Keratinocyte (primary cell): ENCODE data around the gene LRIG1. TPM values are rescaled to one million over a fixed set of nuclear protein-coding genes. Genes with fewer than 3 reads are reported as not detected.
A peak's percentile ranks its signal among the peaks of the same experiment; 100 is the strongest.

ENCODE experiments used
- DNase-seq: peaks from one replicate; pipeline ENCODE4 v3.0.0-alpha.2; 2011; ENCODE audit warnings: low read depth, missing footprints, low spot score
- FAIRE-seq: peaks from 2 replicates; lab custom pipeline; 2011; peaks lifted over from hg19 to GRCh38; lab: Jason Lieb, UNC
- H2AFZ ChIP-seq: 2 replicates; pipeline ENCODE4 v1.6.0; 2012; ENCODE audit warnings: low read length, control low read depth, inconsistent platforms; ENCODE audit not compliant: control insufficient read depth
- H3K27ac ChIP-seq: 2 replicates; pipeline ENCODE4 v1.5.1; 2011; ENCODE audit warnings: low read length; ENCODE audit not compliant: control insufficient read depth, insufficient read depth
- H3K27me3 ChIP-seq: 3 replicates; pipeline ENCODE4 v1.6.0; 2011; ENCODE audit warnings: low read length; ENCODE audit not compliant: control insufficient read depth, insufficient read depth; ENCODE audit errors: extremely low read depth
- H3K36me3 ChIP-seq, 2 experiments: 2 replicates in 1 of 2; 3 replicates in 1 of 2; pipeline ENCODE4 v1.5.1; 2011; ENCODE audit warnings: low read length in 2 of 2, mild to moderate bottlenecking in 1 of 2; ENCODE audit not compliant: control insufficient read depth in 2 of 2, insufficient read depth in 2 of 2; ENCODE audit errors: extremely low read depth in 1 of 2
- H3K4me1 ChIP-seq: 3 replicates; pipeline ENCODE4 v1.5.1; 2011; ENCODE audit warnings: low read length; ENCODE audit not compliant: control insufficient read depth, insufficient read depth; ENCODE audit errors: extremely low read depth
- H3K4me2 ChIP-seq: 3 replicates; pipeline ENCODE4 v1.6.0; 2011; ENCODE audit warnings: low read depth, low read length; ENCODE audit not compliant: control insufficient read depth, insufficient read depth; ENCODE audit errors: extremely low read depth
- H3K4me3 ChIP-seq, 3 experiments: fragments of 200-600 bp in 1 of 3; sonication (generic) in 1 of 3; 2 replicates in 2 of 3; 3 replicates in 1 of 3; pipeline ENCODE4 v1.5.1; 2011 to 2016; ENCODE audit warnings: low read length in 3 of 3, mild to moderate bottlenecking in 3 of 3, control low read depth in 2 of 3, inconsistent platforms in 1 of 3, low read depth in 1 of 3, mixed read lengths in 1 of 3, mixed run types in 1 of 3, moderate library complexity in 1 of 3; ENCODE audit not compliant: control insufficient read depth in 2 of 3, insufficient read depth in 2 of 3; ENCODE audit errors: extremely low read depth in 1 of 3
- H3K79me2 ChIP-seq: 2 replicates; pipeline ENCODE4 v1.6.0; 2012; ENCODE audit warnings: low read length; ENCODE audit not compliant: control insufficient read depth, insufficient read depth
- H3K9ac ChIP-seq: 3 replicates; pipeline ENCODE4 v1.6.0; 2011; ENCODE audit warnings: low read length; ENCODE audit not compliant: control insufficient read depth, insufficient read depth; ENCODE audit errors: extremely low read depth
- H3K9me1 ChIP-seq: 3 replicates; pipeline ENCODE4 v1.6.0; 2011; ENCODE audit warnings: low read length; ENCODE audit not compliant: control insufficient read depth, insufficient read depth; ENCODE audit errors: extremely low read depth
- H3K9me3 ChIP-seq: 2 replicates; pipeline ENCODE4 v1.5.1; 2012; ENCODE audit warnings: low read depth, low read length; ENCODE audit not compliant: control insufficient read depth
- H4K20me1 ChIP-seq: 3 replicates; pipeline ENCODE4 v1.6.0; 2011; ENCODE audit warnings: low read length; ENCODE audit not compliant: control insufficient read depth, insufficient read depth; ENCODE audit errors: extremely low read depth
- CTCF ChIP-seq, 3 experiments: IDR thresholded peaks in 1 of 3; conservative IDR thresholded peaks in 1 of 3; optimal IDR thresholded peaks in 1 of 3; 2 replicates in 2 of 3; 3 replicates in 1 of 3; pipeline versions ENCODE3 to v1.5.1; 2011; ENCODE audit warnings: low read length in 3 of 3, mild to moderate bottlenecking in 3 of 3, moderate library complexity in 2 of 3, control low read depth in 1 of 3, inconsistent platforms in 1 of 3; ENCODE audit not compliant: insufficient read depth in 2 of 3; ENCODE audit errors: extremely low read depth in 1 of 3
- EZH2 ChIP-seq: IDR thresholded peaks from one replicate; pipeline ENCODE4 v1.6.1; 2012; ENCODE audit warnings: inconsistent platforms, mild to moderate bottlenecking, low read length, moderate library complexity
- dilution Hi-C: fragments of 300-500 bp; cut with MboI; formaldehyde crosslinking; loops from one replicate; pipeline ENCODE4 v1.7.0; 2020; ENCODE audit warnings: low sequenced_read_pairs; ENCODE audit not compliant: extremely low pct_ligation_motif_present
- polyA plus RNA-seq, 5 experiments: library from polyadenylated mRNA; depleted of rRNA in 3 of 5; stranded (reverse) in 3 of 5; stranded (forward) in 1 of 5; unstranded in 1 of 5; fragments of >200 nt; gene quantifications; 1 replicate in 1 of 5; 2 replicates in 3 of 5; 3 replicates in 1 of 5; pipeline versions ENCODE4 v1.2.1 to v1.2.3, GENCODE V29; 2011 to 2012; ENCODE audit warnings: missing spikeins in 2 of 5, low read depth in 1 of 5, low replicate concordance in 1 of 5

Gene LRIG1
- polyA plus RNA-seq, 1 donor (not counting 4 experiments of a cell fraction or from before 2014, with no cell fraction given) = 17.2 TPM

GRCh38 chr3:66465034-66465433 is 35.8 kb downstream of the LRIG1 start:
- Histone ChIP-seq H3K36me3 (no peaks in the 10 kb centered on the region), H3K9ac (no peak overlapping the region), H3K9me3 (no peaks in the 10 kb centered on the region), H4K20me1 (no peaks in the 10 kb centered on the region), H3K4me1 (peaks cover 37% of the 10 kb centered on the region), H3K4me2 (no peak overlapping the region), H3K9me1 (peaks cover 3% of the 10 kb centered on the region), H3K79me2 (peaks cover 22% of the 10 kb centered on the region), H3K27me3 (no peaks in the 10 kb centered on the region), H3K4me3 (no peak overlapping the region), H3K27ac (no peak overlapping the region), H2AFZ (no peak overlapping the region)
- no peak for FAIRE-seq
- TF ChIP-seq CTCF (optimal IDR thresholded peaks at IDR 0.05 in 1 of 3, IDR thresholded peaks at IDR 0.05 in 1 of 3, conservative IDR thresholded peaks at IDR 0.05 in 1 of 3; ENCODE audit: extremely low read depth in 1 of 3, insufficient read depth in 2 of 3, low read length in 3 of 3) (no peak), EZH2 (no peak)
- DNase-seq = no peak
- dilution Hi-C loops = no loop called here

GRCh38 chr3:66464512-66464894 is 36.3 kb downstream of the LRIG1 start:
- H3K27ac ChIP-seq = peak overlapping the region; percentile 20
- no peaks in the 10 kb centered on the region for H3K27me3 ChIP-seq
- H3K79me2 ChIP-seq = peaks cover 21% of the 10 kb centered on the region
- peaks cover 3% of the 10 kb centered on the region for H3K9me1 ChIP-seq
- H2AFZ ChIP-seq = no peak overlapping the region
- H4K20me1 ChIP-seq = no peaks in the 10 kb centered on the region
- DNase-seq (no peak), FAIRE-seq (no peak)
- dilution Hi-C loops = no loop called here
- no peak overlapping the region for H3K4me3 ChIP-seq
- H3K4me1 ChIP-seq = peaks cover 33% of the 10 kb centered on the region
- peak overlapping the region; percentile 56 for H3K4me2 ChIP-seq
- no peaks in the 10 kb centered on the region for H3K9me3 ChIP-seq
- H3K9ac ChIP-seq = no peak overlapping the region
- TF ChIP-seq CTCF (optimal IDR thresholded peaks at IDR 0.05 in 1 of 3, IDR thresholded peaks at IDR 0.05 in 1 of 3, conservative IDR thresholded peaks at IDR 0.05 in 1 of 3; ENCODE audit: extremely low read depth in 1 of 3, insufficient read depth in 2 of 3, low read length in 3 of 3) = no peak
- TF ChIP-seq EZH2 = no peak
- no peaks in the 10 kb centered on the region for H3K36me3 ChIP-seq
